ENCODE results near the gene GSTM4. TPM values are rescaled to one million over a fixed set of nuclear protein-coding genes. Genes with fewer than 3 reads are reported as not detected.

The GSTM4 gene
- polyA plus RNA-seq, 1 donor from 2014 or later = 0.71 TPM

- TF ChIP-seq CTCF (IDR thresholded peaks at IDR 0.05; ENCODE audit: poor library complexity, severe bottlenecking) (no peak), SMC3 (conservative IDR thresholded peaks at IDR 0.05; ENCODE audit: poor library complexity) (no peak)
Measured at GRCh38 chr1:109623601-109624161, 32.2 kb upstream of the GSTM4 start (continued).

- H4K20me1 ChIP-seq (ENCODE audit: insufficient read depth) = no peaks in the 10 kb centered on the region
- peaks cover 38% of the 10 kb centered on the region for H3K79me2 ChIP-seq (replicated peaks; ENCODE audit: insufficient read depth, low read length)
Measured at GRCh38 chr1:109624201-109625010, 31.5 kb upstream of the GSTM4 start.

GRCh38 chr1:109625176-109625575 is 30.7 kb upstream of the GSTM4 start:
- Histone ChIP-seq H3K9ac (ENCODE audit: low read length) (no peak overlapping the region), H3K27ac (ENCODE audit: low read length) (no peak overlapping the region), H4K20me1 (ENCODE audit: insufficient read depth) (no peaks in the 10 kb centered on the region)

More at GRCh38 chr1:109624201-109625010, 31.5 kb upstream of the GSTM4 start:
- H3K4me3 ChIP-seq (ENCODE audit: low read length) = no peak overlapping the region
- no peaks in the 10 kb centered on the region for H3K9me2 ChIP-seq (ENCODE audit: insufficient read depth, low read length)
- H3K9ac ChIP-seq (ENCODE audit: low read length) = no peak overlapping the region
- no peak overlapping the region for H2AFZ ChIP-seq (ENCODE audit: low read depth, low read length)
- no peaks in the 10 kb centered on the region for H3F3A ChIP-seq (ENCODE audit: insufficient read depth, low read length, poor library complexity, severe bottlenecking)
- H3K4me2 ChIP-seq (ENCODE audit: low read length) = no peak overlapping the region
- no peaks in the 10 kb centered on the region for H3K36me3 ChIP-seq (ENCODE audit: insufficient read depth, low read length)
- H3K27ac ChIP-seq (ENCODE audit: low read length) = no peak overlapping the region
- TF ChIP-seq CTCF (IDR thresholded peaks at IDR 0.05; ENCODE audit: poor library complexity, severe bottlenecking) = no peak
- no peak for TF ChIP-seq EZH2 (IDR thresholded peaks at IDR 0.05; ENCODE audit: borderline replicate concordance, insufficient read depth, low read length, poor library complexity, severe bottlenecking)
- H3K9me3 ChIP-seq (ENCODE audit: low read length) = no peaks in the 10 kb centered on the region
- H3K27me3 ChIP-seq (ENCODE audit: insufficient read depth, low read depth, low read length) = no peaks in the 10 kb centered on the region

More at GRCh38 chr1:109625176-109625575, 30.7 kb upstream of the GSTM4 start:
- no peak overlapping the region for H3K4me2 ChIP-seq (ENCODE audit: low read length)
- peaks cover 37% of the 10 kb centered on the region for H3K79me2 ChIP-seq (replicated peaks; ENCODE audit: insufficient read depth, low read length)
- H3K9me3 ChIP-seq (ENCODE audit: low read length) = no peaks in the 10 kb centered on the region
- no peaks in the 10 kb centered on the region for H3K9me2 ChIP-seq (ENCODE audit: insufficient read depth, low read length)
- H3K27me3 ChIP-seq (ENCODE audit: insufficient read depth, low read depth, low read length) = no peaks in the 10 kb centered on the region
- H2AFZ ChIP-seq (ENCODE audit: low read depth, low read length) = no peak overlapping the region
- H3F3A ChIP-seq (ENCODE audit: insufficient read depth, low read length, poor library complexity, severe bottlenecking) = no peaks in the 10 kb centered on the region
- no peaks in the 10 kb centered on the region for H3K36me3 ChIP-seq (ENCODE audit: insufficient read depth, low read length)
- TF ChIP-seq REST (IDR thresholded peaks at IDR 0.05; ENCODE audit: borderline replicate concordance) (no peak), MXI1 (conservative IDR thresholded peaks at IDR 0.05; ENCODE audit: poor library complexity, severe bottlenecking) (no peak), EP300 (conservative IDR thresholded peaks at IDR 0.05; ENCODE audit: poor library complexity, severe bottlenecking) (no peak), EZH2 (IDR thresholded peaks at IDR 0.05; ENCODE audit: borderline replicate concordance, insufficient read depth, low read length, poor library complexity, severe bottlenecking) (no peak), POLR2AphosphoS5 (IDR thresholded peaks at IDR 0.05) (no peak)
- H3K4me3 ChIP-seq (ENCODE audit: low read length) = no peak overlapping the region
